Liver (tissue), 9 donors: ENCODE results near the gene LGR6. TPM values are rescaled to one million over a fixed set of nuclear protein-coding genes. Genes with fewer than 3 reads are reported as not detected.

Experiments
- DNase-seq: peaks from one replicate; pipeline ENCODE4 v3.0.0-alpha.2; 2017; ENCODE audit warnings: low spot score
- H3K27ac ChIP-seq, 2 donors: one replicate each; pipeline ENCODE4 v1.7.0; 2013; ENCODE audit warnings: inconsistent platforms in 2 of 2, low read length in 2 of 2, control low read depth in 1 of 2, low read depth in 1 of 2, mild to moderate bottlenecking in 1 of 2
- H3K27me3 ChIP-seq, 4 donors: one replicate each; pipeline versions ENCODE4 v1.6.1 to v1.7.0; 2013; ENCODE audit warnings: low read length in 3 of 4, inconsistent platforms in 1 of 4, mild to moderate bottlenecking in 1 of 4, moderate library complexity in 1 of 4; ENCODE audit not compliant: control insufficient read depth in 4 of 4, insufficient read depth in 4 of 4
- H3K36me3 ChIP-seq, 4 donors: one replicate each; pipeline versions ENCODE4 v1.6.1 to v1.7.0; 2013; ENCODE audit warnings: low read length in 3 of 4, mild to moderate bottlenecking in 3 of 4, low read depth in 1 of 4, moderate library complexity in 1 of 4; ENCODE audit not compliant: control insufficient read depth in 4 of 4, insufficient read depth in 3 of 4
- H3K4me1 ChIP-seq, 4 donors: one replicate each; pipeline versions ENCODE4 v1.6.1 to v1.7.0; 2013; ENCODE audit warnings: low read length in 3 of 4, mild to moderate bottlenecking in 3 of 4, moderate library complexity in 1 of 4; ENCODE audit not compliant: control insufficient read depth in 4 of 4, insufficient read depth in 4 of 4
- H3K4me3 ChIP-seq, 3 donors: one replicate each; pipeline versions ENCODE4 v1.6.1 to v1.7.0; 2013; ENCODE audit warnings: low read length in 3 of 3, control low read depth in 1 of 3, low read depth in 1 of 3, mild to moderate bottlenecking in 1 of 3
- H3K9ac ChIP-seq, 2 donors: one replicate each; pipeline ENCODE4 v1.7.0; 2013; ENCODE audit warnings: low read length in 2 of 2, mild to moderate bottlenecking in 2 of 2, moderate library complexity in 2 of 2, control low read depth in 1 of 2, low read depth in 1 of 2
- H3K9me3 ChIP-seq, 4 donors: one replicate each; pipeline versions ENCODE4 v1.6.1 to v1.7.0; 2013; ENCODE audit warnings: low read length in 3 of 4; ENCODE audit not compliant: control insufficient read depth in 4 of 4
- ATF3 ChIP-seq: IDR thresholded peaks from 2 replicates; pipeline ENCODE4 v1.6.1; 2016; ENCODE audit warnings: antibody characterized with exemption
- CTCF ChIP-seq: fragments of 150-350 bp; IDR thresholded peaks from 2 replicates; pipeline ENCODE4 v1.5.1; 2017; ENCODE audit warnings: improper control_type of control experiment, low read depth, low read length; ENCODE audit not compliant: missing input control
- GABPA ChIP-seq, 2 donors: IDR thresholded peaks in 1 of 2; conservative IDR thresholded peaks in 1 of 2; 2 replicates each; pipeline ENCODE4 v1.6.1; 2016; ENCODE audit warnings: antibody characterized with exemption in 2 of 2, mild to moderate bottlenecking in 1 of 2, moderate library complexity in 1 of 2
- HNF4A ChIP-seq, 2 donors: conservative IDR thresholded peaks; 2 replicates each; pipeline ENCODE4 v1.6.1; 2016; ENCODE audit warnings: antibody characterized with exemption in 2 of 2, mild to moderate bottlenecking in 2 of 2
- RAD21 ChIP-seq, 2 donors: IDR thresholded peaks; 2 replicates each; pipeline ENCODE4 v1.6.1; 2016; ENCODE audit warnings: antibody characterized with exemption in 2 of 2, mild to moderate bottlenecking in 2 of 2
- REST ChIP-seq: IDR thresholded peaks from 2 replicates; pipeline ENCODE4 v1.6.1; 2016; ENCODE audit warnings: antibody characterized with exemption, mild to moderate bottlenecking
- RXRA ChIP-seq, 2 donors: IDR thresholded peaks; 2 replicates each; pipeline ENCODE4 v1.6.1; 2017 to 2018; ENCODE audit warnings: antibody characterized with exemption in 2 of 2, mild to moderate bottlenecking in 1 of 2
- SP1 ChIP-seq: IDR thresholded peaks from 2 replicates; pipeline ENCODE4 v1.6.1; 2018; ENCODE audit warnings: antibody characterized with exemption, mild to moderate bottlenecking
- TAF1 ChIP-seq: conservative IDR thresholded peaks from 2 replicates; pipeline ENCODE4 v1.6.1; 2016; ENCODE audit warnings: antibody characterized with exemption, mild to moderate bottlenecking
- YY1 ChIP-seq: IDR thresholded peaks from 2 replicates; pipeline ENCODE4 v1.6.1; 2016; ENCODE audit warnings: antibody characterized with exemption, mild to moderate bottlenecking
- ZBTB33 ChIP-seq: IDR thresholded peaks from 2 replicates; pipeline ENCODE4 v1.6.1; 2016; ENCODE audit warnings: antibody characterized with exemption
- WGBS: extraction: QIAGEN DNeasy Blood & Tissue Kit; methylation state at CpG from one replicate; pipeline ENCODE4 v1.1.7; 2013; 5-methylcytosine and 5-hydroxymethylcytosine counted together
- polyA plus RNA-seq, 2 donors: library from polyadenylated mRNA; stranded (reverse) in 1 of 2; unstranded in 1 of 2; fragments of 200-250 nt in 1 of 2; fragments of >200 nt in 1 of 2; fragmentation: Nextera tagmentation in 1 of 2; extraction: Ambion mirVana in 1 of 2; gene quantifications; one replicate each; pipeline versions ENCODE4 v1.2.1 to v1.2.3, GENCODE V29; 2013 to 2015
- total RNA-seq, 2 donors: library from RNA; depleted of rRNA; stranded (reverse); fragments of >200 nt; gene quantifications; one replicate each; pipeline ENCODE4 v1.2.3, GENCODE V29; 2014
- donor health status: healthy.
- donor health status: healthy.
- donor health status: healthy.
- donor health status: healthy.
- donor health status: healthy.

The LGR6 gene
- total and polyA plus RNA-seq, 4 donors: 0.05 to 1.2 (median 0.75) TPM

- Histone ChIP-seq H3K4me3 (no peak overlapping the region), H3K9ac (no peak overlapping the region), H3K9me3 (no peaks in the 10 kb centered on the region), H3K4me1 (no peaks in the 10 kb centered on the region), H3K36me3 (no peaks in the 10 kb centered on the region), H3K27ac (no peak overlapping the region), H3K27me3 (no peaks in the 10 kb centered on the region)
- no peak for DNase-seq
- WGBS: 94% methylated on average over 8 of the region's 8 CpGs
- TF ChIP-seq YY1 (no peak), HNF4A (conservative IDR thresholded peaks at IDR 0.05) (no peak), GABPA (IDR thresholded peaks at IDR 0.05 in 1 of 2, conservative IDR thresholded peaks at IDR 0.05 in 1 of 2) (no peak), TAF1 (no peak), REST (no peak), ZBTB33 (no peak), SP1 (no peak), ATF3 (no peak)
Measured at GRCh38 chr1:202182040-202182877, 11.3 kb upstream of the LGR6 start.

- WGBS: 20% methylated on average over 19 of the region's 19 CpGs
- TF ChIP-seq CTCF: peak; percentile 78
- TF ChIP-seq RXRA (IDR thresholded peaks at IDR 0.05): no peak
- peak; percentile 67 to 83 for TF ChIP-seq RAD21 (IDR thresholded peaks at IDR 0.05)
Measured at GRCh38 chr1:202184750-202185460, 8.7 kb upstream of the LGR6 start.

More at GRCh38 chr1:202184750-202185460, 8.7 kb upstream of the LGR6 start:
- Histone ChIP-seq H3K27me3 (no peaks in the 10 kb centered on the region), H3K27ac (no peak overlapping the region), H3K4me3 (no peak overlapping the region), H3K9ac (no peak overlapping the region), H3K4me1 (peaks cover 0 to 2% (median 0%) of the 10 kb centered on the region in 4 donors), H3K9me3 (no peaks in the 10 kb centered on the region), H3K36me3 (no peaks in the 10 kb centered on the region)
- DNase-seq: peak; percentile 79
